ENCODE measurements around the gene SPATA16.

The SPATA16 gene

GRCh38 chr3:172991424-172991996, 149.5 kb downstream of the SPATA16 start:
- TF ChIP-seq FOXK2 (IDR thresholded peaks at IDR 0.05), result no peak
- no peak for TF ChIP-seq FOXA1 (IDR thresholded peaks at IDR 0.05)
- no peak for TF ChIP-seq LEF1 (IDR thresholded peaks at IDR 0.05; ENCODE audit: borderline replicate concordance)
- TF ChIP-seq ELF4 (IDR thresholded peaks at IDR 0.05), result no peak
- TF ChIP-seq BHLHE40 (IDR thresholded peaks at IDR 0.05; ENCODE audit: borderline replicate concordance), result no peak
- TF ChIP-seq CTBP1 (IDR thresholded peaks at IDR 0.05; ENCODE audit: borderline replicate concordance), result no peak
- TF ChIP-seq FOXM1 (IDR thresholded peaks at IDR 0.05; ENCODE audit: borderline replicate concordance), result no peak
- TF ChIP-seq L3MBTL2 (conservative IDR thresholded peaks at IDR 0.05), result no peak
- DNase-seq (ENCODE audit: extremely low spot score), result no peak
- POLR2A ChIA-PET, result no interaction called here
- CTCF ChIA-PET, result no interaction called here

GRCh38 chr3:172989373-172989772, 151.7 kb downstream of the SPATA16 start:
- ChIA-PET POLR2A (no interaction called here), CTCF (no interaction called here)
- no peak for TF ChIP-seq TARDBP (IDR thresholded peaks at IDR 0.05)
- no peak for DNase-seq (ENCODE audit: extremely low spot score)

DNA sequence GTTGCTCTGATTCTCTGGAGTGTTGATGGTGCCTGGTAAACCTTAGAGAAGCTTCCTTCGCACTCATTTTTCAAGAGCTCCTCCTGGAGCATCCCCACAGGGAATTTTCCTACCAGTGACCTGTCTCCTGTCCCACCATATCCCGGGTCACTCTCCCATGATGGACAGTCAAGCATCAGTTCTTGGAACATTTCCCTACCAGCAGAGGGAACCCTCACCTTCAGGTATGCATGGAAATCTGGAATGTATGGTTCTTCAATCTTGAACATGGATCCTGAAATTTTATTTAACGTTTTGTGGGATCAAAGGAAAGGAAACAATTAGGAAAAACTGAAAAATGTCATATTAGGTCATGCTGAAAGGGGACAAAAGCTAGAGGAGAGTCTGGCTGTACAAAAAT, 153.8 kb downstream of the SPATA16 start:
- CTCF ChIA-PET, result no interaction called here
- DNase-seq (ENCODE audit: extremely low spot score), result peak; percentile 32
- POLR2A ChIA-PET, result no interaction called here
- TF ChIP-seq SP1 (IDR thresholded peaks at IDR 0.05) (no peak), BHLHE40 (IDR thresholded peaks at IDR 0.05; ENCODE audit: borderline replicate concordance) (no peak)
- TF ChIP-seq, protein P1, sequence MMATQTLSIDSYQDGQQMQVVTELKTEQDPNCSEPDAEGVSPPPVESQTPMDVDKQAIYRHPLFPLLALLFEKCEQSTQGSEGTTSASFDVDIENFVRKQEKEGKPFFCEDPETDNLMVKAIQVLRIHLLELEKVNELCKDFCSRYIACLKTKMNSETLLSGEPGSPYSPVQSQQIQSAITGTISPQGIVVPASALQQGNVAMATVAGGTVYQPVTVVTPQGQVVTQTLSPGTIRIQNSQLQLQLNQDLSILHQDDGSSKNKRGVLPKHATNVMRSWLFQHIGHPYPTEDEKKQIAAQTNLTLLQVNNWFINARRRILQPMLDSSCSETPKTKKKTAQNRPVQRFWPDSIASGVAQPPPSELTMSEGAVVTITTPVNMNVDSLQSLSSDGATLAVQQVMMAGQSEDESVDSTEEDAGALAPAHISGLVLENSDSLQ (IDR thresholded peaks at IDR 0.05), result peak; percentile 45; the same call in 1 of the 2 replicates

DNA sequence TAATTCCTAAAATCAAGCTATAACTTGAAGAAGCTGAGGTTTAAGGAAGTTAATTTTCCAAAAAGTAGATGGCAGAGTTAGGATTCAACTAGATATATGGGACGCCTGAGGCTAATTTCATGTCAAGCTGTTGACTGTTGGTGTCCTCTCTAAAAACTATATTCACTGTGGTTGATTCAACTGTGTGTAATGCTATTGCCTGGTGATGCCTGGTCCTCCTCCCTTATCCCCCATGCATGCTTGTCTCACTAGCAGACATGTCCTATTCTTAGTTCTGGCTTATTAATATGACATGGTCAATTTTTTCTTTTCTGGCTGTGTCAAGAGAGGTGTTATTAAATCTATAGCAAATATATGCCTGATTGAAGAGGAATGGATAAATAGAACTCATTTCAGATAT, 156.1 kb downstream of the SPATA16 start:
- DNase-seq (ENCODE audit: extremely low spot score), result no peak
- POLR2A ChIA-PET, result no interaction called here
- CTCF ChIA-PET, result interaction anchor here (0.6 kb wide), 1 partner anchor 947 kb away, joined by 3 read pairs; no protein-coding TSS in a partner anchor
- TF ChIP-seq BHLHE40 (IDR thresholded peaks at IDR 0.05; ENCODE audit: borderline replicate concordance) (no peak), L3MBTL2 (conservative IDR thresholded peaks at IDR 0.05) (no peak), FOXA1 (IDR thresholded peaks at IDR 0.05) (no peak), FOXK2 (IDR thresholded peaks at IDR 0.05) (no peak), SUZ12 (IDR thresholded peaks at IDR 0.05) (no peak), FOXM1 (IDR thresholded peaks at IDR 0.05; ENCODE audit: borderline replicate concordance) (no peak), TARDBP (IDR thresholded peaks at IDR 0.05) (no peak), LEF1 (IDR thresholded peaks at IDR 0.05; ENCODE audit: borderline replicate concordance) (no peak), ZNF384 (IDR thresholded peaks at IDR 0.05) (no peak), HDGF (IDR thresholded peaks at IDR 0.05; ENCODE audit: borderline replicate concordance) (no peak), CTBP1 (IDR thresholded peaks at IDR 0.05; ENCODE audit: borderline replicate concordance) (no peak), NFRKB (IDR thresholded peaks at IDR 0.05) (no peak), ARNT (IDR thresholded peaks at IDR 0.05) (no peak), ELF4 (IDR thresholded peaks at IDR 0.05) (no peak), SP1 (IDR thresholded peaks at IDR 0.05) (no peak)

DNA sequence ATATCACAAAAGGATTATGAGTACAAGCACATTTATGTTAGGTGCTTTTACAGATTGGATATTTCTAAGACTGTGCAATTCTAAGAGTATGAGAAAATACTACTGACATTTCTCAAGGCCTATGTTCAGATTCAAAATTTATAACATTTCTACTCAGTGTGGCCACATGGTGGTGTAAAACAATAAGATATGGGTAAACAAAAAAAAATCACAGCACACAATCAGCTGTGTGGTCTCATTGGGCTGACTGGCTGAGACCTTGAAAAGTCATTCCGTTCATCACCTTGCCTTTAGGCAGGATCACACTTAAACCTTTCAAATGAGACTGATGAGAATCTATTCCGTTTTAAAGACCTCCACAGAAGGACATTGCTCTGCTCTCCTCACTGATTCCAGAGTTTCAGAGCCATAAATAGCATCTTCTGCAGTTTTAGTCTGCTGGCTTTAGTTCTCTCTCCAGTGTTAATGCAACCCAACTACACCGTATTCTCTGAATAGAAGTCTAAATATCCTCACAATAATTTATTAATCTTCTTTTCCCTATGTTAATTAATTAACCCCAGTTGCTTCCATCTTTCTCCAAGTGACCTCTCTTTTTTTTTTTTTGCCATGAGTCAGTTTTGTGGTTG, 158.2 kb downstream of the SPATA16 start:
- CTCF ChIA-PET, result no interaction called here
- POLR2A ChIA-PET, result no interaction called here
- peak; percentile 8 for DNase-seq (ENCODE audit: extremely low spot score)

GRCh38 chr3:172981407-172981983, 159.5 kb downstream of the SPATA16 start:
- TF ChIP-seq FOXK2 (IDR thresholded peaks at IDR 0.05) (no peak), CTBP1 (IDR thresholded peaks at IDR 0.05; ENCODE audit: borderline replicate concordance) (no peak), ARNT (IDR thresholded peaks at IDR 0.05) (no peak), ELF4 (IDR thresholded peaks at IDR 0.05) (no peak), BHLHE40 (IDR thresholded peaks at IDR 0.05; ENCODE audit: borderline replicate concordance) (no peak), FOXM1 (IDR thresholded peaks at IDR 0.05; ENCODE audit: borderline replicate concordance) (no peak), SUZ12 (IDR thresholded peaks at IDR 0.05) (no peak), NFRKB (IDR thresholded peaks at IDR 0.05) (no peak), LEF1 (IDR thresholded peaks at IDR 0.05; ENCODE audit: borderline replicate concordance) (no peak), SP1 (IDR thresholded peaks at IDR 0.05) (no peak), L3MBTL2 (conservative IDR thresholded peaks at IDR 0.05) (no peak), HDGF (IDR thresholded peaks at IDR 0.05; ENCODE audit: borderline replicate concordance) (no peak), TARDBP (IDR thresholded peaks at IDR 0.05) (no peak), ZNF384 (IDR thresholded peaks at IDR 0.05) (no peak), FOXA1 (IDR thresholded peaks at IDR 0.05) (no peak)
- TF ChIP-seq, protein P1 (IDR thresholded peaks at IDR 0.05), result no peak
- DNase-seq (ENCODE audit: extremely low spot score), result no peak
- ChIA-PET CTCF (no interaction called here), POLR2A (no interaction called here)

More for the DNA sequence above, 158.2 kb downstream of the SPATA16 start:
- TF ChIP-seq BHLHE40 (IDR thresholded peaks at IDR 0.05; ENCODE audit: borderline replicate concordance) (no peak), FOXM1 (IDR thresholded peaks at IDR 0.05; ENCODE audit: borderline replicate concordance) (no peak), TARDBP (IDR thresholded peaks at IDR 0.05) (no peak)

- TF ChIP-seq ARNT (IDR thresholded peaks at IDR 0.05), result no peak
- TF ChIP-seq ELF4 (IDR thresholded peaks at IDR 0.05), result no peak
- no peak for TF ChIP-seq FOXA1 (IDR thresholded peaks at IDR 0.05)
- TF ChIP-seq SP1 (IDR thresholded peaks at IDR 0.05), result no peak
- TF ChIP-seq NFRKB (IDR thresholded peaks at IDR 0.05), result no peak
- TF ChIP-seq BHLHE40 (IDR thresholded peaks at IDR 0.05; ENCODE audit: borderline replicate concordance), result no peak
- TF ChIP-seq, protein P1 (IDR thresholded peaks at IDR 0.05), result no peak
- no peak for TF ChIP-seq TARDBP (IDR thresholded peaks at IDR 0.05)
- TF ChIP-seq ZNF384 (IDR thresholded peaks at IDR 0.05), result no peak
- TF ChIP-seq HDGF (IDR thresholded peaks at IDR 0.05; ENCODE audit: borderline replicate concordance), result no peak
- TF ChIP-seq L3MBTL2 (conservative IDR thresholded peaks at IDR 0.05), result no peak
- TF ChIP-seq FOXK2 (IDR thresholded peaks at IDR 0.05), result no peak
- CTCF ChIA-PET, result no interaction called here
- no peak for DNase-seq (ENCODE audit: extremely low spot score)
- POLR2A ChIA-PET, result no interaction called here
Observed at GRCh38 chr3:172980849-172981248, 160.2 kb downstream of the SPATA16 start.
